Right lobe of liver (tissue), 6 donors: ENCODE results near the gene UGT1A9. TPM values are rescaled to one million over a fixed set of nuclear protein-coding genes. Genes with fewer than 3 reads are reported as not detected.
A peak's percentile ranks its signal among the peaks of the same experiment; 100 is the strongest.

Experiments
- ATAC-seq, 4 donors: fragments of 200-7000 bp; cut with Tn5 transposase; one replicate each; pipeline ENCODE4 v1.9.1; 2020; ENCODE audit warnings: mild to moderate bottlenecking in 4 of 4, moderate library complexity in 4 of 4
- DNase-seq, 3 donors: peaks; one replicate each; pipeline ENCODE4 v3.0.0-alpha.2; 2020
- H3K27ac ChIP-seq, 3 donors: fragments of 200-600 bp; one replicate each; pipeline ENCODE4 v1.8.0; 2022
- H3K27me3 ChIP-seq, 2 donors: fragments of 200-600 bp; one replicate each; pipeline ENCODE4 v1.8.0; 2022
- H3K36me3 ChIP-seq, 4 donors: fragments of 200-600 bp; sonication (generic) in 1 of 4; one replicate each; pipeline versions ENCODE4 v1.5.1 to v1.8.0; 2017 to 2022; ENCODE audit warnings: control low read depth in 1 of 4
- H3K4me1 ChIP-seq, 4 donors: fragments of 200-600 bp; sonication (generic) in 1 of 4; one replicate each; pipeline versions ENCODE4 v1.5.1 to v1.8.0; 2017 to 2022; ENCODE audit warnings: control low read depth in 1 of 4
- H3K4me3 ChIP-seq, 3 donors: fragments of 200-600 bp; one replicate each; pipeline ENCODE4 v1.8.0; 2022
- H3K9me3 ChIP-seq, 4 donors: fragments of 200-600 bp; sonication (generic) in 1 of 4; one replicate each; pipeline versions ENCODE4 v1.5.1 to v1.8.0; 2017 to 2022; ENCODE audit warnings: control low read depth in 1 of 4
- POLR2A ChIP-seq: fragments of 450-650 bp; IDR thresholded peaks from one replicate; pipeline ENCODE4 v1.6.1; 2017; ENCODE audit warnings: antibody characterized with exemption, mild to moderate bottlenecking
- WGBS: methylation state at CpG from one replicate; pipeline ENCODE4 v1.1.6; 2018; ENCODE audit warnings: low coverage, low lambda C conversion rate; ENCODE audit not compliant: insufficient coverage; ENCODE audit errors: missing lambda C conversion rate; 5-methylcytosine and 5-hydroxymethylcytosine counted together
- intact Hi-C, 2 donors: fragments of 100-400 bp; cut with DNase I; formaldehyde crosslinking; loops; one replicate each; pipeline versions ENCODE4 v1.11.2 to v1.14.1; 2022
- total RNA-seq, 6 experiments: library from RNA; depleted of rRNA in 2 of 6; stranded (reverse); fragments of >200 nt in 2 of 6; fragmentation: NEBNext Ultra II Directional in 3 of 6; extraction: Animal tissue kit (Norgen Biotek cat#: 25700) in 3 of 6; gene quantifications; one replicate each; pipeline versions ENCODE4 v1.1.0 to v1.2.4, GENCODE V29; 2016 to 2023
- TF ChIP-seq, protein P1 (sequence below), 4 donors: fragments of 200-600 bp in 3 of 4; fragments of 450-650 bp in 1 of 4; IDR thresholded peaks; one replicate each; pipeline versions ENCODE4 v1.5.1 to v1.8.0; 2016 to 2022; ENCODE audit warnings: antibody characterized with exemption in 4 of 4, mild to moderate bottlenecking in 2 of 4
- donor health status: DM: no; HTN: yes; CAD: no.
- donor health status: DM: no; HTN: no; CAD: no.
- donor health status: DM: no; HTN: no; CAD: no.
- donor health status: DM: no; HTN: yes; CAD: no.
- donor health status: DM: no; HTN: yes; CAD: no.

UGT1A9 gene
- total RNA-seq, 6 experiments from 2014 or later = 91.6 to 365 (median 108) TPM

DNA sequence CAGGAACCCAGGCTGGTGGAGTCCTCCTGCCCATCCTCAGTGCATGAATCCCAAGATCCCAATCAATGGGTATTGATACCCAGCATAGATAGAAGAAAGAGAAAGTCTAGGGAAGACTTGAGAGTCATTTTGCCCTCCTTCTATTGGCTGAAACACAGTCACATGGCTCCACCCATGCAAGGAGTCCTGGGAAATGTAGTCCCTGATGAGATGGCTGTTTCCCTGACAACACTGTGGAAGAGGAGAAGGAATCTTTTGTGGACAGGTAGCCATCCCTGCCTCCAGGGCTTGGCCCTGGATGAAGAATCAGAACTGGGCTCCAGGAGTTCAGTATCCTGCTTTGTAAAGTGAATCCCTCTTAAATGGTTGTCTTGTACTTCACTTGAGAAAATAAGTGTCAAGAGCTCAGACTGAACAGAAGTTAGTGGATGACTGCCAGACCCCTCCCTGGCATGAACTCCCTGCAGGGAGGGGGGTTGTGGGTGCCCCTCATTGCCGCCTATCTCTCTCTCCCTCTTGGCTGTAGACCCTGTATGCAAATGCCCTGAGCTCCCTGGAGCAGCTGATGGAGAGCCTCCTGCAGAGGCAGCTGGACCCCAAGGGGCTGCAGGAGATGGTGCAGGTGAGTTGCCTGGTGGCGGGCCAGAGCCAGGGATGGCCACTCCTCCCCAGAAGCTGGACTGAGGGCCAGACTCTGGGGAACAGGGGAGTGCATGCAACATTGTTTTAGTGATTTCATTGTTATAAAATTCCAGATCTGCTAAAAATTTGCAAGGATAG is 142.5 kb downstream of the UGT1A9 start:
- no peaks in the 10 kb centered on the region for H3K36me3 ChIP-seq
- no peaks in the 10 kb centered on the region for H3K9me3 ChIP-seq
- H3K4me3 ChIP-seq = no peak overlapping the region
- ATAC-seq = no peak
- no peak overlapping the region for H3K27ac ChIP-seq
- no peaks in the 10 kb centered on the region for H3K27me3 ChIP-seq
- TF ChIP-seq POLR2A = no peak
- TF ChIP-seq, protein P1, sequence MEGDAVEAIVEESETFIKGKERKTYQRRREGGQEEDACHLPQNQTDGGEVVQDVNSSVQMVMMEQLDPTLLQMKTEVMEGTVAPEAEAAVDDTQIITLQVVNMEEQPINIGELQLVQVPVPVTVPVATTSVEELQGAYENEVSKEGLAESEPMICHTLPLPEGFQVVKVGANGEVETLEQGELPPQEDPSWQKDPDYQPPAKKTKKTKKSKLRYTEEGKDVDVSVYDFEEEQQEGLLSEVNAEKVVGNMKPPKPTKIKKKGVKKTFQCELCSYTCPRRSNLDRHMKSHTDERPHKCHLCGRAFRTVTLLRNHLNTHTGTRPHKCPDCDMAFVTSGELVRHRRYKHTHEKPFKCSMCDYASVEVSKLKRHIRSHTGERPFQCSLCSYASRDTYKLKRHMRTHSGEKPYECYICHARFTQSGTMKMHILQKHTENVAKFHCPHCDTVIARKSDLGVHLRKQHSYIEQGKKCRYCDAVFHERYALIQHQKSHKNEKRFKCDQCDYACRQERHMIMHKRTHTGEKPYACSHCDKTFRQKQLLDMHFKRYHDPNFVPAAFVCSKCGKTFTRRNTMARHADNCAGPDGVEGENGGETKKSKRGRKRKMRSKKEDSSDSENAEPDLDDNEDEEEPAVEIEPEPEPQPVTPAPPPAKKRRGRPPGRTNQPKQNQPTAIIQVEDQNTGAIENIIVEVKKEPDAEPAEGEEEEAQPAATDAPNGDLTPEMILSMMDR (IDR thresholded peaks at IDR 0.05) = no peak
- peak in 1 of 3 donors; percentile 20 for DNase-seq
- intact Hi-C loops = no loop called here
- peaks cover 0 to 13% (median 0%) of the 10 kb centered on the region in 4 donors for H3K4me1 ChIP-seq
- WGBS = 85% methylated on average over 2 of the region's 2 CpGs

DNA sequence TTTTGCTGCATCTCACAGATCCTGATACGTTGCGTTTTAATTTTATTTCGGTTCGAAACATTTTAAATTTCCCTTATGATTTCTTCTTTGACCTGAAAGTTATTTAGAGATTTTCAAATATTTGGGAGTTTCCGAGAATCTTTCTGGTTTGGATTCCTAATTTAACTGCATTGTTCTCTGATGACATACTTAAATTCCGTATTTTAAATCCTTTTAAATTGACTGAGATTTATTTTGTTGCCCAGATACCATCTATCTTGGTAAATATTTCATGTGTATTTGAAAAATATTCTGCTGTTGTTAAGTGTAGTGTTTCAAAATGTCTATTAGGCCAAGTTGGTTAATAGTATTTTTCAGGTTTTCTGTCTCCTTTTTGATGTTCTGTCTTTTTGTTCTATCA is 144.2 kb downstream of the UGT1A9 start:
- 88% methylated on average over 6 of the region's 6 CpGs for WGBS
- Histone ChIP-seq H3K27ac (no peak overlapping the region), H3K4me3 (no peak overlapping the region), H3K4me1 (peaks cover 0 to 13% (median 0%) of the 10 kb centered on the region in 4 donors), H3K36me3 (no peaks in the 10 kb centered on the region), H3K9me3 (no peaks in the 10 kb centered on the region), H3K27me3 (no peaks in the 10 kb centered on the region)
- no peak for TF ChIP-seq POLR2A
- TF ChIP-seq, protein P1 (IDR thresholded peaks at IDR 0.05) = no peak
- DNase-seq = no peak
- no peak for ATAC-seq
- intact Hi-C loops = no loop called here

DNA sequence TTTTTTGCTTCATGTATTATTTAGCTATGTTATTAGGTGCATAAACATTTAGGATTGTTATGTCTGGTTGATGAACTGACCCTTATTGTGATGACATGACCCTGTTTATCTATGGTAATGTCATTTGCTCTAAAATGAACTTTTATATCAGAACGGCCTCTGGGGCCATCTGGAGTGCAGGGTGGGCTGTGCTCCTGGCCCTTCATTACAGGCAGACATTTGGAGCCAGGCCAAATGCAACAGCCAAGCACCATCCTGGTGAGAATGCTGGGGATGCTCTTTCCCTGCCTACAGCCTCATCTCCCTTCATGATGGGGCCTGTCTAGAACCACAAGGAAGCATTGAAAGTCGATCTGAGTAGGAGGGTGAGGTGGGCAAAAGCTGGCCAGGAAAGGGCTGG is 144.6 kb downstream of the UGT1A9 start:
- no peak overlapping the region for H3K27ac ChIP-seq
- H3K4me3 ChIP-seq = no peak overlapping the region
- ATAC-seq = no peak
- no peaks in the 10 kb centered on the region for H3K9me3 ChIP-seq
- TF ChIP-seq, protein P1 (IDR thresholded peaks at IDR 0.05) = no peak
- no peak for TF ChIP-seq POLR2A
- H3K4me1 ChIP-seq = peaks cover 0 to 13% (median 0%) of the 10 kb centered on the region in 4 donors
- H3K27me3 ChIP-seq = no peaks in the 10 kb centered on the region
- no peaks in the 10 kb centered on the region for H3K36me3 ChIP-seq
- DNase-seq = peak in 2 of 3 donors; percentile 11 to 27
- intact Hi-C loops = no loop called here
- WGBS = 56% methylated on average over 2 of the region's 2 CpGs

DNA sequence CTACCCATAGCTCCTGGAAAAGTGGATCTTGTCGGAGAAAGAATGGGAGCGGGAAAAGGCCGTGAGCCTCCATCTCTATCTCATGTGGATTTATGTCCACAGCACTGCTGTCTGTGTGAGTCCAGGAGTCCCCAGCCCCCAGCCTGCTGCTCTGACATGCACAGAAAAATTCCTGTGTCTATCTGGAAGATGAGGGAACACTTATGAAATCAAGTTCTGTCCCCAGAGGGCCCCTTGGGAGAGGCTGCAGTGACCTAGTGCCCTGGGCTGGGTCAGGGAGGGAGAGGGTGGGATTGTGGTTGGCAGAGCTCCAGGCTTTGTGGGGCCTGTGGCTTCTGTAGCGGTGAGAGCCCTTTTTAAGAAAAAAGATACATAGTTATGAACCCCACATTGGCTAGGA is 145.1 kb downstream of the UGT1A9 start:
- TF ChIP-seq POLR2A = no peak
- TF ChIP-seq, protein P1 (IDR thresholded peaks at IDR 0.05) = no peak
- Histone ChIP-seq H3K36me3 (no peaks in the 10 kb centered on the region), H3K9me3 (no peaks in the 10 kb centered on the region), H3K27me3 (no peaks in the 10 kb centered on the region), H3K4me3 (no peak overlapping the region), H3K4me1 (peaks cover 0 to 15% (median 1%) of the 10 kb centered on the region in 4 donors), H3K27ac (no peak overlapping the region)
- WGBS = 100% methylated on average over 4 of the region's 4 CpGs
- no peak for ATAC-seq
- intact Hi-C loops = no loop called here
- peak in 2 of 3 donors; percentile 17 to 33 for DNase-seq
